GM12878 (cell line): ENCODE results near the gene FCHSD2. TPM values are rescaled to one million over a fixed set of nuclear protein-coding genes. Genes with fewer than 3 reads are reported as not detected.

Experiments
- CHD2 ChIP-seq: IDR thresholded peaks from 2 replicates; pipeline ENCODE4 v1.6.1; 2011; ENCODE audit warnings: low read depth, low read length, improper control_type of control experiment, borderline replicate concordance
- CUX1 ChIP-seq: IDR thresholded peaks from 2 replicates; pipeline ENCODE4 v1.6.1; 2012; ENCODE audit warnings: improper control_type of control experiment, low read depth, low read length; ENCODE audit not compliant: insufficient replicate concordance
- KLF5 ChIP-seq: fragments of 450-650 bp; IDR thresholded peaks from 2 replicates; pipeline ENCODE4 v1.6.1; 2014; ENCODE audit warnings: mild to moderate bottlenecking; ENCODE audit not compliant: partially characterized antibody
- MAX ChIP-seq: IDR thresholded peaks from 2 replicates; pipeline ENCODE4 v1.6.1; 2012; ENCODE audit warnings: low read depth, low read length, improper control_type of control experiment
- polyA plus RNA-seq, 11 experiments: library from polyadenylated mRNA; depleted of rRNA in 4 of 11; unstranded in 6 of 11; stranded (reverse) in 5 of 11; fragments of >200 nt; fragmentation: Nextera tagmentation in 4 of 11; fragmentation: Illumina TruSeq in 1 of 11; extraction: Ambion mirVana in 4 of 11; extraction: Trizol in 1 of 11; gene quantifications; 1 replicate in 1 of 11; 2 replicates in 10 of 11; pipeline versions ENCODE4 v1.2.1 to v1.2.3, GENCODE V29; 2011 to 2016; ENCODE audit warnings: inconsistent platforms in 2 of 11, missing spikeins in 2 of 11, low read depth in 1 of 11
- total RNA-seq, 4 experiments: library from RNA; depleted of rRNA in 3 of 4; stranded (reverse); fragments of >200 nt in 3 of 4; fragmentation: Illumina TruSeq in 1 of 4; extraction: Trizol in 1 of 4; gene quantifications; 2 replicates each; pipeline versions ENCODE4 v1.2.1 to v1.2.3, GENCODE V29; 2013 to 2021
- TF ChIP-seq, protein P1 (sequence below): fragments of 450-650 bp; IDR thresholded peaks from 2 replicates; pipeline ENCODE4 v1.6.1; 2017; ENCODE audit warnings: mild to moderate bottlenecking, low read depth, inconsistent platforms; ENCODE audit not compliant: poor library complexity, severe bottlenecking

The FCHSD2 gene
- total and polyA plus RNA-seq, 10 of the 15 experiments (the other 5 are each of a cell fraction or from before 2014, with no cell fraction given) = 13.2 to 89.8 (median 47.8) TPM

DNA sequence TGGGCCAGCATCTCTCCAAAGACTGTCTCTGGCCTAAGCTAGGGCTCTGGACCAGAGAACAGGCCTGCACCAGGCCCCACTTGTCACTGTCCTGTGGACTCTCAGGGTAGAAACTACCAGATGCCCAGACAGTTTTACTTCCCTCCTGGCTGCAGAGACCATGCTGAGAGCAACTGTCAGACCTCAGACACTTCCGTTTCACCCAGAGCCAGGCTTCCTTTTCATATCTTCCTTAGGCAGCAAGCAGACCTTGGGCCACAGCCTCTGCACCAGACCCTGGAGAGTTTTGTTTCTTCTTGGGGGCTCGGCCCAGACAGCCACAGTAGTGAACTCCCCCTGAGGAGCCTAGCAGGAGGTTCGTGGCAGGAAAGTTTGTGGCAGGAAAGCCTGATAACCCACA, 12.1 kb upstream of the FCHSD2 start (continued):
- TF ChIP-seq, protein P1, sequence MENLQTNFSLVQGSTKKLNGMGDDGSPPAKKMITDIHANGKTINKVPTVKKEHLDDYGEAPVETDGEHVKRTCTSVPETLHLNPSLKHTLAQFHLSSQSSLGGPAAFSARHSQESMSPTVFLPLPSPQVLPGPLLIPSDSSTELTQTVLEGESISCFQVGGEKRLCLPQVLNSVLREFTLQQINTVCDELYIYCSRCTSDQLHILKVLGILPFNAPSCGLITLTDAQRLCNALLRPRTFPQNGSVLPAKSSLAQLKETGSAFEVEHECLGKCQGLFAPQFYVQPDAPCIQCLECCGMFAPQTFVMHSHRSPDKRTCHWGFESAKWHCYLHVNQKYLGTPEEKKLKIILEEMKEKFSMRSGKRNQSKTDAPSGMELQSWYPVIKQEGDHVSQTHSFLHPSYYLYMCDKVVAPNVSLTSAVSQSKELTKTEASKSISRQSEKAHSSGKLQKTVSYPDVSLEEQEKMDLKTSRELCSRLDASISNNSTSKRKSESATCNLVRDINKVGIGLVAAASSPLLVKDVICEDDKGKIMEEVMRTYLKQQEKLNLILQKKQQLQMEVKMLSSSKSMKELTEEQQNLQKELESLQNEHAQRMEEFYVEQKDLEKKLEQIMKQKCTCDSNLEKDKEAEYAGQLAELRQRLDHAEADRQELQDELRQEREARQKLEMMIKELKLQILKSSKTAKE = peak; percentile 82
- TF ChIP-seq MAX (peak; percentile 49; the same call in 1 of the 2 replicates), CUX1 (no peak), CHD2 (peak; percentile 44; the same call in 1 of the 2 replicates), KLF5 (peak; percentile 19)
- TF ChIP-seq, all 136 proteins: peak for 41
